Neutrophil (primary cell): ENCODE results near the gene PPP1R14C.

Experiments
- H3K27ac ChIP-seq: fragments of 200-600 bp; sonication (generic); 2 replicates; pipeline ENCODE4 v1.5.1; 2016; ENCODE audit warnings: mild to moderate bottlenecking, moderate library complexity
- H3K27me3 ChIP-seq: fragments of 200-600 bp; sonication (generic); 2 replicates; pipeline ENCODE4 v1.6.0; 2016; ENCODE audit warnings: mild to moderate bottlenecking
- H3K36me3 ChIP-seq: fragments of 200-600 bp; sonication (generic); 2 replicates; pipeline ENCODE4 v1.5.1; 2017
- H3K4me1 ChIP-seq, 2 experiments: fragments of 200-600 bp in 1 of 2; sonication (generic) in 1 of 2; 1 replicate in 1 of 2; 2 replicates in 1 of 2; pipeline versions ENCODE4 v1.5.1 to v1.6.1; 2013 to 2016; ENCODE audit warnings: low read depth in 1 of 2, low read length in 1 of 2, mild to moderate bottlenecking in 1 of 2, moderate library complexity in 1 of 2; ENCODE audit not compliant: control insufficient read depth in 1 of 2, insufficient read depth in 1 of 2
- H3K4me3 ChIP-seq, 2 experiments: fragments of 200-600 bp in 1 of 2; sonication (generic) in 1 of 2; 1 replicate in 1 of 2; 2 replicates in 1 of 2; pipeline ENCODE4 v1.5.1; 2013 to 2016; ENCODE audit warnings: low read depth in 1 of 2, low read length in 1 of 2, mild to moderate bottlenecking in 1 of 2, moderate library complexity in 1 of 2
- H3K9me3 ChIP-seq: fragments of 200-600 bp; sonication (generic); 2 replicates; pipeline ENCODE4 v1.5.1; 2016
- TF ChIP-seq, protein P1 (sequence below): fragments of 200-600 bp; sonication (generic); IDR thresholded peaks from 2 replicates; pipeline ENCODE4 v1.5.1; 2016; ENCODE audit warnings: antibody characterized with exemption

PPP1R14C gene

DNA sequence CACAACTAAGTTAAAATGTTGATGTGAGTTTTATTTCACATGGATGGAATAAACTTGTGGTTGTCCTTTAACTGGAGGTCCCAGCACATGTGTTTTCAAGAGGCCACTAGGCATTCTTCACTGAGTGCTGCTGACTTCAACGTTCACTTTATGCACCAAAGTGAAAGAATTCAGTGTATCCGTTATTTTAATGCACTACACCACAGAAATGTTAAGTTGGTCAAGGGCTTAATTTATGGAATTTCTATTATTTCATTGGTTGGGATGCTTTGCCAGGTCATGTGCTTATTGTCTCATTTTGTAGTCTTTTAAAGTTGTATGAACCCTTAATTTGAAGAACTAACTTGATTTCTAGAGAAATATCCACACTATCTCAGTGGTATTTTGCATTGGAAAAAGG is 106.4 kb downstream of the PPP1R14C start:
- H3K9me3 ChIP-seq = no peaks in the 10 kb centered on the region
- no peaks in the 10 kb centered on the region for H3K36me3 ChIP-seq
- H3K4me1 ChIP-seq = no peaks in the 10 kb centered on the region
- H3K27me3 ChIP-seq = peaks cover 9% of the 10 kb centered on the region
- TF ChIP-seq, protein P1, sequence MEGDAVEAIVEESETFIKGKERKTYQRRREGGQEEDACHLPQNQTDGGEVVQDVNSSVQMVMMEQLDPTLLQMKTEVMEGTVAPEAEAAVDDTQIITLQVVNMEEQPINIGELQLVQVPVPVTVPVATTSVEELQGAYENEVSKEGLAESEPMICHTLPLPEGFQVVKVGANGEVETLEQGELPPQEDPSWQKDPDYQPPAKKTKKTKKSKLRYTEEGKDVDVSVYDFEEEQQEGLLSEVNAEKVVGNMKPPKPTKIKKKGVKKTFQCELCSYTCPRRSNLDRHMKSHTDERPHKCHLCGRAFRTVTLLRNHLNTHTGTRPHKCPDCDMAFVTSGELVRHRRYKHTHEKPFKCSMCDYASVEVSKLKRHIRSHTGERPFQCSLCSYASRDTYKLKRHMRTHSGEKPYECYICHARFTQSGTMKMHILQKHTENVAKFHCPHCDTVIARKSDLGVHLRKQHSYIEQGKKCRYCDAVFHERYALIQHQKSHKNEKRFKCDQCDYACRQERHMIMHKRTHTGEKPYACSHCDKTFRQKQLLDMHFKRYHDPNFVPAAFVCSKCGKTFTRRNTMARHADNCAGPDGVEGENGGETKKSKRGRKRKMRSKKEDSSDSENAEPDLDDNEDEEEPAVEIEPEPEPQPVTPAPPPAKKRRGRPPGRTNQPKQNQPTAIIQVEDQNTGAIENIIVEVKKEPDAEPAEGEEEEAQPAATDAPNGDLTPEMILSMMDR = no peak
- H3K4me3 ChIP-seq = no peak overlapping the region
- no peak overlapping the region for H3K27ac ChIP-seq

DNA sequence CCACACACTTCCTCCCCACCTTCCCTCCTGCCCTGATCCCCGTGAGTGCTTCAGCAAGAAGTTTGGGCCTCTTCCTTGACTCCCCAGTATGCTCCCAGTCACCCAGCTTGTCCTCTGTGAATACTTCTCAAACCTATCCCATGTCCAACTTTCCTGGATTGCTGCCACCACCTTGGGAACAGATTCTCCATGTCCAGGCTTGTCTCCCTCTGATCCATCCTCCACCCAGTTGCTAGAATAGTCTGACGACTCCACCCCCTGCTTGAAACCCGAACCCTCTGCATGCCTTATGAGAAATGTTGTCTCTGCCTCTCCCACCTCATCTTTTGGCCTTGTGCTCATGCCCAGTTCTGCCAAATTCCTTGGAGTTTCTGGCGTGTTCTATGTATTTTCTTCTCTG is 108.0 kb downstream of the PPP1R14C start:
- Histone ChIP-seq H3K27me3 (peaks cover 10% of the 10 kb centered on the region), H3K9me3 (no peaks in the 10 kb centered on the region), H3K4me3 (no peak overlapping the region), H3K4me1 (no peaks in the 10 kb centered on the region), H3K27ac (no peak overlapping the region), H3K36me3 (no peaks in the 10 kb centered on the region)
- TF ChIP-seq, protein P1 = no peak

DNA sequence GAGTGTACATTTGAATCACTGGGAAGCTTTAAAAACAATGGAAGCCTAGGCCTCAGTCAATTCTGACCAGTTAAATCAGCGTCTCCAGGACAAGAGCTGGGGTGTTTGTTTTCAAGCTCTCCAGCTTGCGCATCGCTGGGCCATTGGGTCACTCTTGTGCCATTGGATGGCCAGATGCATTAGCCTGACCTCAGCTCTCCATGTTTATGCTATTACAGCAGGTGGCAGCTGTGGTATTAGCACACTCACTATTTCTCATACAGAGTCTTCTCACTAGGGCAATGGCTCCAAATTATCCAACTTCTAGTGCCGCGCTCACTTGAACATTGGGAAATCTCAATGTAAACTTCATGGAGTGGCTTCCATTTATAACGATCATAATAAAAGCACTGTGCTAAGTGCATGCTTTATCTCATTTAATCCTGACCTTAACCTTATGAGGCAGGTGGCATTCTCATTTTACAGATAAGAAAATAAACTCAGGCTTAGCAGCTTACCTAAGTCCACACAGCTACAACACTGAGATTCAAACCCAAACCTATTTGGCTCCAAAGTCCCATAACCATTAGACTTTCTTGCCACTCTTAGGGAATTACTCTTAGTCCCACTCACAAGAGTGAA is 108.8 kb downstream of the PPP1R14C start:
- TF ChIP-seq, protein P1 = no peak
- no peaks in the 10 kb centered on the region for H3K36me3 ChIP-seq
- H3K27ac ChIP-seq = no peak overlapping the region
- peaks cover 10% of the 10 kb centered on the region for H3K27me3 ChIP-seq
- no peaks in the 10 kb centered on the region for H3K9me3 ChIP-seq
- H3K4me3 ChIP-seq = no peak overlapping the region
- peaks cover 0 to 7% of the 10 kb centered on the region in 2 experiments for H3K4me1 ChIP-seq

DNA sequence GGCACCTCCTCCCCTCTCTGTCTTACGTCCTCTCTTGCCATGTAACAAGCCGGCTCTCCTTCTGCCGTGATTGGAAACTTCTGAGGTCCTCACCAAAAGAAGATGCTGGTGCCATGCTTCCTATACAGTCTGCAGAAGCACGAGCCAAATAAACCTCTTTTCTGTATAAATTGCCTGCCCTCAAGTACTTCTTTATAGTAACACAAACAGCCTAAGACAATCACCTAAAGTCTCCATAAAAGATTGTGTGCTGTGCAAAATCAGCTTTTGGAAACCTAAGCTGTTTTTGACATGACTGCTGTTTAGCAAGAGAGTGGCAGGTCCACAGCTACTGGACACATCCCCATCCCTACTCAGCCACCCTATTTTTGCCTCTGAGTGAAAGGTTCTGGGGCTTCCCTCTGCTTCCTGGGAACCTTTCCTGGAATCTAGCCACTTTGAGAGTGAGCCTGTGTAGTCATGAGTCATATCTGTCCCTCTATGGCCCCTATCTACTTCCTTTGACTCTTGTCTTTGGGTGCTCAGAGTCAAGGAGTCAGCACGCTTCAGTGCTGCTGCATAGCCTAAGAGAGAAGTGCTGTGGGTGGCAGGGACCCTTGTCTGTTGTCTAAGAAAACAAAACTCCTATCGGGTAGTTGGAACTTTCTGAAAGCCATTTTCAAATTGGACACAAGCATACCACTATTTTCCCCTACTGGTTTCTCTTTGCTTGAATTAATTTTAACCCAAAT is 110.0 kb downstream of the PPP1R14C start:
- TF ChIP-seq, protein P1 = no peak
- Histone ChIP-seq H3K27ac (no peak overlapping the region), H3K4me3 (no peak overlapping the region), H3K27me3 (peaks cover 10% of the 10 kb centered on the region), H3K4me1 (peaks cover 0 to 11% of the 10 kb centered on the region in 2 experiments), H3K36me3 (no peaks in the 10 kb centered on the region), H3K9me3 (no peaks in the 10 kb centered on the region)

DNA sequence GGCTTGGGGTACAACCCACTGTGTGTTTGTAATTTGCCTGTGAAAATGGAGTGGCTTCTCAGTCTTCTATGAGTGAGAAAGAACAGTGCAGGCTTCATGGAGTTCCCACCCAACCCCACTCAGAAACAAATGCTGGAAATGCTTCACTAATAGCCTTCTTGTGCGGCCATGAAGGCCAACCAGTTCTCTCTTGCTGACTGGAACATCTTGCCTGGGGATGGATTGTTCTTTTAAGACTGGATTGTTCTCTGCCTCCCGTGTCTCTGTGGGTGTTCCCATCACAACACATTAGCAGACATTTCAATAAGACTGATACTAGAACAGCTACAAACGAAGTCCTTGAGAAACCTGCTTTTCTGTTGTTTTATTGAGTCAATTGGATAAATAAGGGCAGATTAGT is 110.6 kb downstream of the PPP1R14C start:
- Histone ChIP-seq H3K27me3 (peaks cover 10% of the 10 kb centered on the region), H3K4me1 (peaks cover 0 to 11% of the 10 kb centered on the region in 2 experiments), H3K36me3 (no peaks in the 10 kb centered on the region), H3K27ac (no peak overlapping the region), H3K4me3 (no peak overlapping the region), H3K9me3 (no peaks in the 10 kb centered on the region)
- TF ChIP-seq, protein P1 = no peak
